Testis (tissue), 3 donors: Measurements from ENCODE around the gene RSPRY1. TPM values are rescaled to one million over a fixed set of nuclear protein-coding genes. Genes with fewer than 3 reads are reported as not detected.
A peak's percentile ranks its signal among the peaks of the same experiment; 100 is the strongest.

ENCODE experiments used
- DNase-seq: peaks from one replicate; pipeline ENCODE4 v3.0.0-alpha.2; 2019
- H3K27ac ChIP-seq, 2 donors: fragments of 200-600 bp; sonication (generic); one replicate each; pipeline ENCODE4 v1.5.1; 2019
- H3K27me3 ChIP-seq: fragments of 200-600 bp; sonication (generic); one replicate; pipeline ENCODE4 v1.5.1; 2019
- H3K36me3 ChIP-seq: fragments of 200-600 bp; sonication (generic); one replicate; pipeline ENCODE4 v1.5.1; 2017; ENCODE audit warnings: low read depth; ENCODE audit errors: missing control alignments
- H3K4me1 ChIP-seq: fragments of 200-600 bp; sonication (generic); one replicate; pipeline ENCODE4 v1.5.1; 2019
- H3K4me3 ChIP-seq, 2 donors: fragments of 200-600 bp; sonication (generic); one replicate each; pipeline ENCODE4 v1.5.1; 2017 to 2019
- H3K9me3 ChIP-seq: fragments of 200-600 bp; sonication (generic); one replicate; pipeline ENCODE4 v1.5.1; 2017
- CTCF ChIP-seq, 3 experiments: fragments of 450-650 bp in 2 of 3; fragments of 200-600 bp in 1 of 3; sonication (generic) in 1 of 3; IDR thresholded peaks; one replicate each; pipeline ENCODE4 v1.5.1; 2016 to 2019; ENCODE audit warnings: antibody characterized with exemption in 3 of 3, mild to moderate bottlenecking in 2 of 3, moderate library complexity in 1 of 3
- POLR2A ChIP-seq: fragments of 450-650 bp; IDR thresholded peaks from one replicate; pipeline ENCODE4 v1.6.1; 2017; ENCODE audit warnings: antibody characterized with exemption, mild to moderate bottlenecking, moderate library complexity
- WGBS, 2 donors: methylation state at CpG; one replicate each; pipeline ENCODE4 v1.1.5; 2018; 5-methylcytosine and 5-hydroxymethylcytosine counted together
- intact Hi-C: fragments of 100-400 bp; cut with DNase I; formaldehyde crosslinking; loops from one replicate; pipeline ENCODE4 v1.15.1; 2023; ENCODE audit warnings: low total_unique reads
- polyA plus RNA-seq: library from polyadenylated mRNA; stranded (reverse); fragments of 350-450 nt; fragmentation: Illumina TruSeq; extraction: RNeasy Lipid Tissue Mini Kit (QIAGEN cat#74804); gene quantifications from one replicate; pipeline ENCODE4 v1.2.3, GENCODE V29; 2014; ENCODE audit warnings: low read depth, low replicate concordance; ENCODE audit not compliant: insufficient read depth
- total RNA-seq, 2 donors: library from RNA; depleted of rRNA; stranded (reverse); fragments of >200 nt; gene quantifications; one replicate each; pipeline ENCODE4 v1.2.3, GENCODE V29; 2016

The RSPRY1 gene
- total and polyA plus RNA-seq, 3 donors from 2014 or later, result 53.0 to 81.2 (median 73.3) TPM

- peak overlapping the region; percentile 52 to 63 for H3K4me3 ChIP-seq
- no peak overlapping the region for H3K27ac ChIP-seq
- no peaks in the 10 kb centered on the region for H3K27me3 ChIP-seq
- 16 to 17% methylated on average over 22 of the region's 22 CpGs for WGBS, 2 donors
- no peak for DNase-seq
- H3K9me3 ChIP-seq, result no peaks in the 10 kb centered on the region
- no peaks in the 10 kb centered on the region for H3K36me3 ChIP-seq
- H3K4me1 ChIP-seq, result peaks cover 2% of the 10 kb centered on the region
- intact Hi-C loops, result no loop called here
- TF ChIP-seq CTCF (IDR thresholded peaks at IDR 0.05) (no peak), POLR2A (no peak)
Measured at GRCh38 chr16:57284952-57285363, 98.8 kb downstream of the RSPRY1 start.

GRCh38 chr16:57285379-57285778 is 99.2 kb downstream of the RSPRY1 start:
- Histone ChIP-seq H3K4me1 (peaks cover 6% of the 10 kb centered on the region), H3K36me3 (no peaks in the 10 kb centered on the region), H3K4me3 (no peak overlapping the region), H3K9me3 (no peaks in the 10 kb centered on the region), H3K27ac (no peak overlapping the region), H3K27me3 (no peaks in the 10 kb centered on the region)
- WGBS, 2 donors, result 64 to 70% methylated on average over 5 of the region's 5 CpGs
- DNase-seq, result no peak
- no peak for TF ChIP-seq CTCF (IDR thresholded peaks at IDR 0.05)
- no peak for TF ChIP-seq POLR2A
- intact Hi-C loops, result no loop called here

GRCh38 chr16:57289391-57290257 is 103.5 kb downstream of the RSPRY1 start:
- DNase-seq, result no peak
- H3K9me3 ChIP-seq, result no peaks in the 10 kb centered on the region
- no peak overlapping the region for H3K4me3 ChIP-seq
- peaks cover 8% of the 10 kb centered on the region for H3K4me1 ChIP-seq
- intact Hi-C loops, result loop anchor here (10.0 kb wide), 1 partner anchor 195 kb away; the partner anchor contains the start of gene CPNE2
- peak overlapping the region; percentile 10 to 19 for H3K27ac ChIP-seq
- no peaks in the 10 kb centered on the region for H3K36me3 ChIP-seq
- WGBS, 2 donors, result 68 to 75% methylated on average over 13 of the region's 14 CpGs
- no peaks in the 10 kb centered on the region for H3K27me3 ChIP-seq
- TF ChIP-seq CTCF (IDR thresholded peaks at IDR 0.05) (no peak), POLR2A (no peak)

Other genes with a start within 250 kb of the RSPRY1 start
- under 1 TPM; 0.24 to 0.50 TPM for gene CETP, start 224.4 kb upstream of the RSPRY1 start, total RNA-seq
- gene CETP, start 224.4 kb upstream of the RSPRY1 start, polyA plus RNA-seq, result 0.69 TPM
- gene NLRC5, start 196.8 kb upstream of the RSPRY1 start, total RNA-seq, result 10 to 100 TPM; 12.0 to 14.9 TPM
- 10.3 TPM for gene NLRC5, start 196.8 kb upstream of the RSPRY1 start, polyA plus RNA-seq
- gene CPNE2, start 93.7 kb upstream of the RSPRY1 start, total RNA-seq, result 10 to 100 TPM; 18.3 to 25.2 TPM
- gene CPNE2, start 93.7 kb upstream of the RSPRY1 start, polyA plus RNA-seq, result 51.8 TPM
- 100 to 1,000 TPM in 1 of 2 donors, 10 to 100 TPM in 1; 96.4 to 122 TPM for gene PSME3IP1, start 290 bp upstream of the RSPRY1 start, total RNA-seq
- 224 TPM for gene PSME3IP1, start 290 bp upstream of the RSPRY1 start, polyA plus RNA-seq
- gene ARL2BP, start 58.9 kb downstream of the RSPRY1 start, total RNA-seq, result 10 to 100 TPM; 88.8 to 92.4 TPM
- gene ARL2BP, start 58.9 kb downstream of the RSPRY1 start, polyA plus RNA-seq, result 128 TPM
- gene PLLP, start 98.3 kb downstream of the RSPRY1 start, total RNA-seq, result 10 to 100 TPM; 36.1 to 39.4 TPM
- 15.0 TPM for gene PLLP, start 98.3 kb downstream of the RSPRY1 start, polyA plus RNA-seq
- gene CCL22, start 172.5 kb downstream of the RSPRY1 start, total RNA-seq, result not detected
- 0.65 TPM for gene CCL22, start 172.5 kb downstream of the RSPRY1 start, polyA plus RNA-seq
- 10 to 100 TPM in 1 of 2 donors, 1 to 10 TPM in 1; 8.5 to 19.6 TPM for gene CX3CL1, start 186.2 kb downstream of the RSPRY1 start, total RNA-seq
- 12.9 TPM for gene CX3CL1, start 186.2 kb downstream of the RSPRY1 start, polyA plus RNA-seq
- gene CCL17, start 218.4 kb downstream of the RSPRY1 start, total RNA-seq, result under 1 TPM in 1 of 2 donors, not detected in 1; 0.81 TPM
- 4.0 TPM for gene CCL17, start 218.4 kb downstream of the RSPRY1 start, polyA plus RNA-seq